ENCODE measurements around the gene EPC2. TPM values are rescaled to one million over a fixed set of nuclear protein-coding genes. Genes with fewer than 3 reads are reported as not detected.

EPC2 gene
- total RNA-seq, 2 experiments from 2014 or later, result 32.0 to 38.1 TPM

- Mint-ChIP-seq H3K4me3 (no peak overlapping the region), H3K36me3 (ENCODE audit: low read depth) (peaks cover 44% of the 10 kb centered on the region), H3K4me1 (peaks cover 49% of the 10 kb centered on the region), H3K27ac (no peak overlapping the region), H3K27me3 (no peaks in the 10 kb centered on the region), H3K9me3 (peaks cover 11% of the 10 kb centered on the region)
- CTCF ChIA-PET, result interaction anchor here (0.6 kb wide), 1 partner anchor 46 kb away, joined by 3 read pairs; no protein-coding TSS in a partner anchor
- DNase-seq, result no peak
- POLR2A ChIA-PET, result no interaction called here
These were observed 77.0 kb downstream of the EPC2 start for GRCh38 chr2:148721520-148721931.

DNA sequence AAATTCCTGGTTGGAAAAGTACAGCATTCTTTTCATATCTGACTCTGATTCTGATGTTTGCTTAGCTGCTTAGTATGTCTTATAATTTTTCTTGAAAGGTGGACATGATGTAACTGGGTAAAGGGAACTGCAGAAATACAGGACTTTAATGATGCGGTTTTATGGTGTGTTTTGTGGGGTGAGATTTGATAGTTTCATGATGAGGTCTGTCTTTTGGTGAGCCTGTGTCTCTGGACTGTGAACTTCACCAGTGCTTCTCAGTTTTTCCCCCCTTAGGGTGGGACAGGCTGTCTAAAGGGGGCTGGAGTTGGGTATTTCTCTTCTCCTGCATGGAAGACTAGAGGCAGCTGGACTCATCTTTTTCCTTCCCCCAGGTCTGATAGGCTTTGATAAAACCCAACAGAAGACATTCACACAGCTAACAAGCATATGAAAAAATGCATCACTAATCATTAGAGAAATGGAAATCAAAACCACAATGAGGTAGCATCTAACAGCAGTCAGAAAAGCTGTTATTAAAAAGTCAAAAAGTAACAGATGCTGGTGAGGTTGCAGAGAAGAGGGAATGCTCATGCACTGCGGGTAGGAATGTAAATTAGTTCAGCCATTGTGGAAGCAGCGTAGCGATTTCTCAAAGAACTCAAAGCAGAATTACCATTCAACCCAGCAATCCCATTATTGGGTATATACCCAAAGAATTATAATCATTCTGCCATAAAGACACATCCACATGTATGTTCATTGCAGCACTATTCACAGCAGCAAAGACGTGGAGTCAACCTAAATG lies 77.6 kb downstream of the EPC2 start:
- peaks cover 15% of the 10 kb centered on the region for H3K9me3 Mint-ChIP-seq
- no peak overlapping the region for H3K27ac Mint-ChIP-seq
- ChIA-PET CTCF (no interaction called here), POLR2A (no interaction called here)
- DNase-seq, result no peak
- no peaks in the 10 kb centered on the region for H3K27me3 Mint-ChIP-seq
- H3K4me1 Mint-ChIP-seq, result peaks cover 49% of the 10 kb centered on the region
- H3K36me3 Mint-ChIP-seq (ENCODE audit: low read depth), result peaks cover 48% of the 10 kb centered on the region
- H3K4me3 Mint-ChIP-seq, result no peak overlapping the region

- DNase-seq, result no peak
- CTCF ChIA-PET, result no interaction called here
- Mint-ChIP-seq H3K4me3 (no peak overlapping the region), H3K9me3 (peaks cover 12% of the 10 kb centered on the region), H3K4me1 (peaks cover 32% of the 10 kb centered on the region), H3K36me3 (ENCODE audit: low read depth) (peaks cover 34% of the 10 kb centered on the region), H3K27me3 (no peaks in the 10 kb centered on the region), H3K27ac (no peak overlapping the region)
- POLR2A ChIA-PET, result no interaction called here
These were observed 81.0 kb downstream of the EPC2 start for GRCh38 chr2:148725564-148725963.

- Mint-ChIP-seq H3K36me3 (ENCODE audit: low read depth) (peaks cover 33% of the 10 kb centered on the region), H3K9me3 (peaks cover 12% of the 10 kb centered on the region), H3K4me1 (peaks cover 30% of the 10 kb centered on the region), H3K4me3 (no peak overlapping the region), H3K27ac (no peak overlapping the region), H3K27me3 (no peaks in the 10 kb centered on the region)
- no peak for DNase-seq
- ChIA-PET CTCF (no interaction called here), POLR2A (no interaction called here)
These were observed 81.7 kb downstream of the EPC2 start for GRCh38 chr2:148726228-148726627.

GRCh38 chr2:148730085-148730484 lies 85.5 kb downstream of the EPC2 start:
- no peak overlapping the region for H3K4me3 Mint-ChIP-seq
- ChIA-PET POLR2A (no interaction called here), CTCF (no interaction called here)
- peaks cover 29% of the 10 kb centered on the region for H3K36me3 Mint-ChIP-seq (ENCODE audit: low read depth)
- no peaks in the 10 kb centered on the region for H3K27me3 Mint-ChIP-seq
- no peak overlapping the region for H3K27ac Mint-ChIP-seq
- H3K9me3 Mint-ChIP-seq, result peaks cover 12% of the 10 kb centered on the region
- no peak for DNase-seq
- H3K4me1 Mint-ChIP-seq, result peaks cover 15% of the 10 kb centered on the region

- POLR2A ChIA-PET, result no interaction called here
- H3K4me3 Mint-ChIP-seq, result no peak overlapping the region
These were observed 93.2 kb downstream of the EPC2 start for GRCh38 chr2:148737742-148738141.

DNA sequence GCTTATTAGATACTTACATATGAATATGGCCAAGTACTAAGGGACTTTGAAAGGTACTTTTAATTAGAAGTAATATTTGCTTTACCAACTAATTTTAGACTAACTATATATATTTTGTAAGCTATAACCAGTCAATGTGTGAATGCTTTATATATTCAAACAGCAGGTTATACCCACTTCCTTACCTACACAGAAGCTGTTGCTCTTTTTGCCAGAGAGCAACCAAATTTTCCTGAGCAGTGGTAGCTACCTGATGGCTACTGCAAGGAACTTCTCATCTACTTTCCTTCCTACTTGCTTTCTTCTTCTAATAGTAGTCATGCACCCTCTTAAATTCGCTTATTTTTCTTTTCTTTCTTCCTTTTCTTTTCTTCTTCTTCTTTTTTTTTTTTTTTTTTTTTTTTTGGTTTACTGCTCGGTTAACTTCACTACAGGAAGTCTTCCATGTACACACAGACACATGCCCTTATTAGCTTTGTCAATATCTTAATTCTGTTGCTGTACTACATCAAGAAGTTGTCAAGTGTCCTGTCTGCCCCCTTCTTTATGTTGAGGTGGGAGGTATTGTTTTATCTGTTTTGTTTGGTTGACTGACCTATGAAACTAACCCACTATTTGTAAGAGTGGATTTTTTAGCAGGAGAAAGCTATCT lies 95.0 kb downstream of the EPC2 start:
- ChIA-PET POLR2A (no interaction called here), CTCF (interaction anchor here (0.6 kb wide), 1 partner anchor 158 kb away, joined by 3 read pairs; no protein-coding TSS in a partner anchor)
- no peak for DNase-seq
- Mint-ChIP-seq H3K36me3 (ENCODE audit: low read depth) (peaks cover 8% of the 10 kb centered on the region), H3K4me3 (no peak overlapping the region), H3K9me3 (no peaks in the 10 kb centered on the region), H3K4me1 (peaks cover 6% of the 10 kb centered on the region), H3K27me3 (no peaks in the 10 kb centered on the region), H3K27ac (peak overlapping the region; percentile 16)

More at GRCh38 chr2:148737742-148738141, 93.2 kb downstream of the EPC2 start:
- peaks cover 6% of the 10 kb centered on the region for H3K4me1 Mint-ChIP-seq
- CTCF ChIA-PET, result no interaction called here
- no peak overlapping the region for H3K27ac Mint-ChIP-seq
- peaks cover 3% of the 10 kb centered on the region for H3K36me3 Mint-ChIP-seq (ENCODE audit: low read depth)
- no peaks in the 10 kb centered on the region for H3K27me3 Mint-ChIP-seq
- no peak for DNase-seq
- no peaks in the 10 kb centered on the region for H3K9me3 Mint-ChIP-seq

GRCh38 chr2:148742373-148742772 lies 97.8 kb downstream of the EPC2 start:
- POLR2A ChIA-PET, result no interaction called here
- H3K36me3 Mint-ChIP-seq (ENCODE audit: low read depth), result peaks cover 23% of the 10 kb centered on the region
- H3K4me1 Mint-ChIP-seq, result peaks cover 6% of the 10 kb centered on the region
- H3K27me3 Mint-ChIP-seq, result no peaks in the 10 kb centered on the region
- no peaks in the 10 kb centered on the region for H3K9me3 Mint-ChIP-seq
- no peak overlapping the region for H3K27ac Mint-ChIP-seq
- no peak overlapping the region for H3K4me3 Mint-ChIP-seq
- no peak for DNase-seq
- CTCF ChIA-PET, result interaction anchor here (1.1 kb wide), 1 partner anchor 12 kb away, joined by 5 read pairs; no protein-coding TSS in a partner anchor

GRCh38 chr2:148745151-148745851 lies 100.8 kb downstream of the EPC2 start:
- Mint-ChIP-seq H3K4me1 (no peaks in the 10 kb centered on the region), H3K27ac (no peak overlapping the region), H3K36me3 (ENCODE audit: low read depth) (peaks cover 27% of the 10 kb centered on the region), H3K27me3 (no peaks in the 10 kb centered on the region), H3K4me3 (no peak overlapping the region), H3K9me3 (no peaks in the 10 kb centered on the region)
- ChIA-PET CTCF (interaction anchor here (1.0 kb wide), 1 partner anchor 8 kb away, joined by 3 read pairs; no protein-coding TSS in a partner anchor), POLR2A (no interaction called here)
- no peak for DNase-seq

GRCh38 chr2:148746973-148747372 lies 102.4 kb downstream of the EPC2 start:
- H3K4me1 Mint-ChIP-seq, result no peaks in the 10 kb centered on the region
- H3K4me3 Mint-ChIP-seq, result no peak overlapping the region
- CTCF ChIA-PET, result no interaction called here
- DNase-seq, result no peak
- H3K36me3 Mint-ChIP-seq (ENCODE audit: low read depth), result peaks cover 27% of the 10 kb centered on the region
- H3K27ac Mint-ChIP-seq, result no peak overlapping the region
- no peaks in the 10 kb centered on the region for H3K27me3 Mint-ChIP-seq
- no peaks in the 10 kb centered on the region for H3K9me3 Mint-ChIP-seq
- POLR2A ChIA-PET, result no interaction called here

DNA sequence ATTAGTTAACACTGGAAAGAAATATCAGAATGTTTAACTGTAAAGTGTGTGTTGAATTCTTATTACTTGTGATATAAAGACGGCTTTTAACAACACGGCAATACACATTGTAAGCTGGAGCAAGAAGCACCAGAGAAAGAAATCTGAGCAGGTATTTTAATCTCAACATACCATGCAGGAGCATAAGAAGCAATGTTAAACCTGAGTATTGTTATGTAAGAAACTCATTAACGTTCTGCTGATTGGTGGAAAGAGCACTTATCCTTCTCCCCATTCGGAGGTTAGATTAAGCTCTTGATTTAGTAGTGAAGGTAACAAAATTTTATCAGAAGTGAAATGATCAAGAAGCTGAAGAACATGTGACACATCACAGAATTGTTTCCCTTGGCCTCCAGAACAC lies 107.4 kb downstream of the EPC2 start:
- H3K4me3 Mint-ChIP-seq, result no peak overlapping the region
- CTCF ChIA-PET, result no interaction called here
- H3K27me3 Mint-ChIP-seq, result no peaks in the 10 kb centered on the region
- H3K27ac Mint-ChIP-seq, result no peak overlapping the region
- POLR2A ChIA-PET, result no interaction called here
- peaks cover 2% of the 10 kb centered on the region for H3K4me1 Mint-ChIP-seq
- no peaks in the 10 kb centered on the region for H3K9me3 Mint-ChIP-seq
- DNase-seq, result no peak
- peaks cover 30% of the 10 kb centered on the region for H3K36me3 Mint-ChIP-seq (ENCODE audit: low read depth)

DNA sequence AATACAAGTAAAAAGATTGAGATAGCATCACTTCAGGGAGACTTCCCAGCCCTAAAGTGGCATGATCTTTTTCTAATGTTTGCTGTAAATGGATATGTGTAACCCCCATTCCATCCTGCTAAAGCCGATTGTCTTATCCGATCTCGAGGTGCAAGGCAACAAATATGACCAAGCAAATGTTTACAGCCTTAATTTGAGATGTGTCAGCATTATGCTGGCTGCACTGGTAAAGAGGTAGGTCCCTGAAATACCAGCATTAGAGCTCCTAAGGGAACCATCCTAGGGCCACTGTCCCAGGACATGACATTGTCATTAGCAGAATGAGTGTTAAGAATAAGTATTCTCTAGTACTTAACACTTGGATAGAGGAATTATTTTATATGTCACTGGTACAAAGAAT lies 108.4 kb downstream of the EPC2 start:
- no peak for DNase-seq
- no peaks in the 10 kb centered on the region for H3K27me3 Mint-ChIP-seq
- CTCF ChIA-PET, result interaction anchor here (1.1 kb wide), 1 partner anchor 8 kb away, joined by 3 read pairs; no protein-coding TSS in a partner anchor

DNA sequence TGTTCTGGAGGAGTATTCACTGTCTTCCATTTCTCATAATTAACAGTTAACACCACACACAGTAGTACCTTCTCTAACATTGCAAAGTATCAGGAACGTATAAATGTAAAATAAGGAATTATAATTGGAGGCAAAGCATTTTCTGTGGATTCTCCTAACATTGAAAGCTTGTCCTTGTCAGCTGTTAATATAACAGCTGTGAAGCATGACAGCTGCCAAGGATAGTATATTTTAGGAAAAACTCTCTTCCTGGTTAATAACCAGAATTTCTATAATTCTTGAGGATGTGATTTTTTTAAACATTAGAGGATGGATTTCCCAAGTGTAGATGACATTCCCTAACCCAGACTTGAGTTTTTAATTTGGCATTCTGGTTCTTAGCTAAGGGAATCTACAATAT lies 110.3 kb downstream of the EPC2 start:
- no peak for DNase-seq
- Mint-ChIP-seq H3K4me3 (no peak overlapping the region), H3K36me3 (ENCODE audit: low read depth) (peaks cover 25% of the 10 kb centered on the region), H3K27ac (no peak overlapping the region), H3K27me3 (no peaks in the 10 kb centered on the region), H3K9me3 (no peaks in the 10 kb centered on the region), H3K4me1 (peaks cover 2% of the 10 kb centered on the region)
- ChIA-PET CTCF (no interaction called here), POLR2A (no interaction called here)

More for the DNA sequence above, 108.4 kb downstream of the EPC2 start:
- Mint-ChIP-seq H3K4me1 (peaks cover 2% of the 10 kb centered on the region), H3K27ac (no peak overlapping the region), H3K9me3 (no peaks in the 10 kb centered on the region), H3K36me3 (ENCODE audit: low read depth) (peaks cover 23% of the 10 kb centered on the region), H3K4me3 (no peak overlapping the region)
- POLR2A ChIA-PET, result no interaction called here
